Tibial nerve (tissue), 4 donors: ENCODE measurements around the gene NRCAM.

Source experiments
- CTCF ChIP-seq, 5 experiments: fragments of 200-600 bp in 3 of 5; fragments of 450-650 bp in 2 of 5; sonication (generic) in 3 of 5; IDR thresholded peaks; one replicate each; pipeline ENCODE4 v1.5.1; 2016 to 2019; ENCODE audit warnings: antibody characterized with exemption in 5 of 5, mild to moderate bottlenecking in 3 of 5, moderate library complexity in 2 of 5
- EP300 ChIP-seq, 2 donors: sonication (generic); formaldehyde crosslinking; IDR thresholded peaks; one replicate each; pipeline ENCODE4 v1.6.1; 2017; ENCODE audit warnings: antibody characterized with exemption in 2 of 2, mild to moderate bottlenecking in 1 of 2
- POLR2A ChIP-seq, 2 donors: fragments of 450-650 bp; IDR thresholded peaks; one replicate each; pipeline ENCODE4 v1.6.1; 2017; ENCODE audit warnings: antibody characterized with exemption in 2 of 2, mild to moderate bottlenecking in 2 of 2, moderate library complexity in 2 of 2

DNA sequence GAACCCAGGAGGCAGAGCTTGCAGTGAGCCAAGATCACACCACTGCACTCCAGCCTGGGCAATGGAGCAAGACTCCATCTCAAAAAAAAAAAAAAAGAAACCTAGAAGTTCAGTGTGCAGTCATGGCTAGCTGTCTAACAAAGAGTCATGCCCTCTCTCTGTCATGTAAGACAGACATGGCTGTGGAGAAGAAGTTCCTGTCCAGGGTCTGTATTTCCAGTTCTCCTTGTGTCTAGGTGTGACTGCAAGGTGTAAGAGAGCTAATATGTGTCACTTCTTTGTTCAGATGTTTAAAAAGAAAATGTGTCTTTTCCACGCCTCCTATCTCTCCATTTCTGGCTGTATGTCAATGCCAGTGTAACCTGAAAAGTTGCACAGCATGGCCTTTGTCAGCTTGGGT lies 139.5 kb downstream of the NRCAM start:
- TF ChIP-seq CTCF (IDR thresholded peaks at IDR 0.05) = no peak
- TF ChIP-seq EP300 (IDR thresholded peaks at IDR 0.05) = no peak
- no peak for TF ChIP-seq POLR2A (IDR thresholded peaks at IDR 0.05)
